ENCODE data around the gene DENND4C. TPM values are rescaled to one million over a fixed set of nuclear protein-coding genes. Genes with fewer than 3 reads are reported as not detected.
"Not testable (repeated sequence)": the region's sequence is repeated elsewhere in the genome, so short reads cannot be mapped to it uniquely, and the experiment has no call there.

Gene DENND4C
- total RNA-seq, 1 donor from 2014 or later, result 35.6 TPM

DNA sequence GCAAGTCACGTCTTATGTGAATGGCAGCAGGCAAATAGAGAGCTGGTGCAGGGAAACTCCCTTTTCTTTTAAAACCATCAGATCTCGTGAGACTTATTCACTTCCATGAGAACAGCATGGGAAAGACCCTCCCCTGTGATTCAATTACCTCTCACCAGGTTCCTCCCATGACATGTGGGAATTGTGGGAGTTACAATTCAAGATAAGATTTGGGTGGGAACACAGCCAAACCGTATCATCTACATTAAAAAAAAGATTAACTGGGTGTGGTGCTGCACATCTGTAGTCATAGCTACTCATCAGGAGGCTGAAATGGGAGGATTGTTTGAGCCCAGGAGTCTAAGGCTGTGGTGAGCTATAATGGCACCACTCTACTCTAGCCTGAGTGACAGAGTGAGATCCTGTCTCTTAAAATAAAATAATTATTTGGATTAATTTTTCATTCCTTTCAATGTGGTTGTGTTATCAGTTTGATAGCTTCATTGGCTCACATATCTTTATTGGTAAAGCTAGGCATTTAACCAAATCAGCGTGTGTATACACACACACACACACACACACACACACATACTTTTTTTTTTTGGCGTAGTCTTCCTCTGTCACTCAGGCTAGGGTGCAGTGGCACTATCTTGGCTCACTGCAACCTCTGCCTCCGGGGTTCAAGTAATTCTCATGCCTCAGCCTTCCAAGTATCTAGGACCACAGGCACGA is 21.8 kb downstream of the DENND4C start:
- Mint-ChIP-seq H3K36me3 (ENCODE audit: low read depth, unreplicated experiment) (no peaks in the 10 kb centered on the region), H3K9me3 (ENCODE audit: unreplicated experiment) (no peaks in the 10 kb centered on the region), H3K27ac (ENCODE audit: unreplicated experiment) (no peak overlapping the region), H3K27me3 (ENCODE audit: unreplicated experiment) (peaks cover 4% of the 10 kb centered on the region), H3K4me3 (ENCODE audit: unreplicated experiment) (no peak overlapping the region), H3K4me1 (ENCODE audit: unreplicated experiment) (peaks cover 4% of the 10 kb centered on the region)
- TF ChIP-seq, protein P1, sequence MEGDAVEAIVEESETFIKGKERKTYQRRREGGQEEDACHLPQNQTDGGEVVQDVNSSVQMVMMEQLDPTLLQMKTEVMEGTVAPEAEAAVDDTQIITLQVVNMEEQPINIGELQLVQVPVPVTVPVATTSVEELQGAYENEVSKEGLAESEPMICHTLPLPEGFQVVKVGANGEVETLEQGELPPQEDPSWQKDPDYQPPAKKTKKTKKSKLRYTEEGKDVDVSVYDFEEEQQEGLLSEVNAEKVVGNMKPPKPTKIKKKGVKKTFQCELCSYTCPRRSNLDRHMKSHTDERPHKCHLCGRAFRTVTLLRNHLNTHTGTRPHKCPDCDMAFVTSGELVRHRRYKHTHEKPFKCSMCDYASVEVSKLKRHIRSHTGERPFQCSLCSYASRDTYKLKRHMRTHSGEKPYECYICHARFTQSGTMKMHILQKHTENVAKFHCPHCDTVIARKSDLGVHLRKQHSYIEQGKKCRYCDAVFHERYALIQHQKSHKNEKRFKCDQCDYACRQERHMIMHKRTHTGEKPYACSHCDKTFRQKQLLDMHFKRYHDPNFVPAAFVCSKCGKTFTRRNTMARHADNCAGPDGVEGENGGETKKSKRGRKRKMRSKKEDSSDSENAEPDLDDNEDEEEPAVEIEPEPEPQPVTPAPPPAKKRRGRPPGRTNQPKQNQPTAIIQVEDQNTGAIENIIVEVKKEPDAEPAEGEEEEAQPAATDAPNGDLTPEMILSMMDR (IDR thresholded peaks at IDR 0.05; ENCODE audit: unreplicated experiment), result no peak
- DNase-seq (ENCODE audit: low spot score), result no peak

DNA sequence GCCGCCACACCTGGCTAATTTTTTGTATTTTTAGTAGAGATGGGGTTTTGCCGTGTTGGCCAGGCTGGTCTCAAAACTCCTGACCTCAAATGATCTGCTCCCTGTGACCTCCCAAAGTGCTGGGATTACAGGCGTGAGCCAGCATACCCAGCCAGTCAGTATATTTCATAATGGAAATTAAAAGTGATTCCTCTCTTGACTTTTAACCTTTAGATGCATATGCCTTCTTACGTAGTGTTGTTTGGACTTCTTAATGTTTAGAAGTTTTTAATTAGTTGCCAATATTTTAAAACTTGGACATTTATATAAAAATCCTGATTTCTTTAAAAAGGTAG is 22.4 kb downstream of the DENND4C start:
- Mint-ChIP-seq H3K27me3 (ENCODE audit: unreplicated experiment) (peaks cover 4% of the 10 kb centered on the region), H3K4me1 (ENCODE audit: unreplicated experiment) (peaks cover 4% of the 10 kb centered on the region), H3K4me3 (ENCODE audit: unreplicated experiment) (no peak overlapping the region), H3K9me3 (ENCODE audit: unreplicated experiment) (no peaks in the 10 kb centered on the region), H3K27ac (ENCODE audit: unreplicated experiment) (no peak overlapping the region), H3K36me3 (ENCODE audit: low read depth, unreplicated experiment) (no peaks in the 10 kb centered on the region)
- DNase-seq (ENCODE audit: low spot score), result no peak
- TF ChIP-seq, protein P1 (IDR thresholded peaks at IDR 0.05; ENCODE audit: unreplicated experiment), result no peak

DNA sequence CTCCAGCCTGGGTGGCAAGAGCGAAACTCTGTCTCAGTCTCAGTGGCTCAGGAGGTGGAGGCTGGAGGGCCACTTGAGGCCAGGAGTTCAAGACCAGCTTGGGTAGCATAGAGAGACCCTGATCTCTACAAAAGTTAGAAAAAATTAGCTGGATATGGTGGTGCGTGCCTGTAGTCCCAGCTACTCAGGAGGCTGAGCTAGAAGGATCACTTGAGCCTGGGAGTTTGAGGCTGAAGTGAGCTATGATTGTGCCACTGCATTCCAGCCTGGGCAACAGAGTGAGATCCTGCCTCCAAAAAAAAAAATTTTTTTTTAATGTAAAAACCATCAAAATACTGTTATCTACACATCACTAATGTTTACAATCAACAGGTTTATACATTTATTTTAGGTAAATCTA is 24.6 kb downstream of the DENND4C start:
- peaks cover 4% of the 10 kb centered on the region for H3K4me1 Mint-ChIP-seq (ENCODE audit: unreplicated experiment)
- DNase-seq (ENCODE audit: low spot score), result no peak
- H3K27me3 Mint-ChIP-seq (ENCODE audit: unreplicated experiment), result no peaks in the 10 kb centered on the region
- H3K36me3 Mint-ChIP-seq (ENCODE audit: low read depth, unreplicated experiment), result no peaks in the 10 kb centered on the region
- TF ChIP-seq, protein P1 (IDR thresholded peaks at IDR 0.05; ENCODE audit: unreplicated experiment), result no peak
- no peak overlapping the region for H3K27ac Mint-ChIP-seq (ENCODE audit: unreplicated experiment)
- no peak overlapping the region for H3K4me3 Mint-ChIP-seq (ENCODE audit: unreplicated experiment)
- H3K9me3 Mint-ChIP-seq (ENCODE audit: unreplicated experiment), result no peaks in the 10 kb centered on the region

GRCh38 chr9:19255821-19256220 is 25.3 kb downstream of the DENND4C start:
- H3K4me3 Mint-ChIP-seq (ENCODE audit: unreplicated experiment), result no peak overlapping the region
- TF ChIP-seq, protein P1 (IDR thresholded peaks at IDR 0.05; ENCODE audit: unreplicated experiment), result no peak
- H3K27ac Mint-ChIP-seq (ENCODE audit: unreplicated experiment), result no peak overlapping the region
- peaks cover 4% of the 10 kb centered on the region for H3K4me1 Mint-ChIP-seq (ENCODE audit: unreplicated experiment)
- no peaks in the 10 kb centered on the region for H3K36me3 Mint-ChIP-seq (ENCODE audit: low read depth, unreplicated experiment)
- H3K9me3 Mint-ChIP-seq (ENCODE audit: unreplicated experiment), result no peaks in the 10 kb centered on the region
- no peak for DNase-seq (ENCODE audit: low spot score)
- no peaks in the 10 kb centered on the region for H3K27me3 Mint-ChIP-seq (ENCODE audit: unreplicated experiment)

GRCh38 chr9:19259665-19260255 is 29.3 kb downstream of the DENND4C start:
- not testable (repeated sequence) for H3K27ac Mint-ChIP-seq (ENCODE audit: unreplicated experiment); H3K4me3 Mint-ChIP-seq (ENCODE audit: unreplicated experiment); H3K4me1 Mint-ChIP-seq (ENCODE audit: unreplicated experiment); H3K36me3 Mint-ChIP-seq (ENCODE audit: low read depth, unreplicated experiment); DNase-seq (ENCODE audit: low spot score); H3K27me3 Mint-ChIP-seq (ENCODE audit: unreplicated experiment); H3K9me3 Mint-ChIP-seq (ENCODE audit: unreplicated experiment)

- H3K9me3 Mint-ChIP-seq (ENCODE audit: unreplicated experiment); H3K36me3 Mint-ChIP-seq (ENCODE audit: low read depth, unreplicated experiment); H3K27ac Mint-ChIP-seq (ENCODE audit: unreplicated experiment); DNase-seq (ENCODE audit: low spot score); H3K4me3 Mint-ChIP-seq (ENCODE audit: unreplicated experiment); H3K27me3 Mint-ChIP-seq (ENCODE audit: unreplicated experiment): not testable (repeated sequence)
- peaks cover 16% of the 10 kb centered on the region for H3K4me1 Mint-ChIP-seq (ENCODE audit: unreplicated experiment)
Observed at GRCh38 chr9:19265602-19266001, 35.1 kb downstream of the DENND4C start.

- H3K27ac Mint-ChIP-seq (ENCODE audit: unreplicated experiment); H3K9me3 Mint-ChIP-seq (ENCODE audit: unreplicated experiment); H3K36me3 Mint-ChIP-seq (ENCODE audit: low read depth, unreplicated experiment); H3K27me3 Mint-ChIP-seq (ENCODE audit: unreplicated experiment); DNase-seq (ENCODE audit: low spot score); H3K4me3 Mint-ChIP-seq (ENCODE audit: unreplicated experiment): not testable (repeated sequence)
- peaks cover 16% of the 10 kb centered on the region for H3K4me1 Mint-ChIP-seq (ENCODE audit: unreplicated experiment)
Observed at GRCh38 chr9:19266778-19267384, 36.4 kb downstream of the DENND4C start.
